Upper lobe of right lung (tissue), 1 donor: Measurements from ENCODE around the gene SMKR1. TPM values are rescaled to one million over a fixed set of nuclear protein-coding genes. Genes with fewer than 3 reads are reported as not detected.
A peak's percentile ranks its signal among the peaks of the same experiment; 100 is the strongest.

Experiments used
- ATAC-seq: fragments of 200-7000 bp; cut with Tn5 transposase; one replicate; pipeline ENCODE4 v1.9.1; 2020; ENCODE audit warnings: mild to moderate bottlenecking, moderate library complexity
- DNase-seq: peaks from one replicate; pipeline ENCODE4 v3.0.0-alpha.2; 2020
- H3K27ac ChIP-seq: fragments of 200-600 bp; one replicate; pipeline ENCODE4 v1.8.0; 2022
- H3K27me3 ChIP-seq: fragments of 200-600 bp; one replicate; pipeline ENCODE4 v1.8.0; 2022; ENCODE audit warnings: mild to moderate bottlenecking
- H3K36me3 ChIP-seq: fragments of 200-600 bp; one replicate; pipeline ENCODE4 v1.8.0; 2022
- H3K4me1 ChIP-seq: fragments of 200-600 bp; one replicate; pipeline ENCODE4 v1.8.0; 2022
- H3K4me3 ChIP-seq: fragments of 200-600 bp; one replicate; pipeline ENCODE4 v1.8.0; 2022; ENCODE audit warnings: mild to moderate bottlenecking
- H3K9me3 ChIP-seq: fragments of 200-600 bp; one replicate; pipeline ENCODE4 v1.8.0; 2022
- CTCF ChIP-seq: fragments of 200-600 bp; IDR thresholded peaks from one replicate; pipeline ENCODE4 v1.8.0; 2022; ENCODE audit warnings: antibody characterized with exemption
- intact Hi-C: fragments of 100-400 bp; cut with DNase I; formaldehyde crosslinking; loops from one replicate; pipeline ENCODE4 v1.11.0; 2022
- total RNA-seq: library from RNA; stranded (reverse); fragmentation: NEBNext Ultra II Directional; extraction: Animal tissue kit (Norgen Biotek cat#: 25700); gene quantifications from one replicate; pipeline ENCODE4 v1.2.1, GENCODE V29; 2021
- donor health status: DM: no; HTN: yes; CAD: no; lungs with severe emphysema.

Gene SMKR1
- total RNA-seq, 1 donor from 2014 or later = not detected

- H3K4me1 ChIP-seq = no peaks in the 10 kb centered on the region
- no peaks in the 10 kb centered on the region for H3K9me3 ChIP-seq
- no peak for DNase-seq
- no peaks in the 10 kb centered on the region for H3K36me3 ChIP-seq
- H3K27ac ChIP-seq = no peak overlapping the region
- no peak overlapping the region for H3K4me3 ChIP-seq
- no peak for ATAC-seq
- no peak for TF ChIP-seq CTCF
- H3K27me3 ChIP-seq = no peaks in the 10 kb centered on the region
- intact Hi-C loops = no loop called here
Measured at GRCh38 chr7:129557686-129558481, 55.6 kb downstream of the SMKR1 start.

DNA sequence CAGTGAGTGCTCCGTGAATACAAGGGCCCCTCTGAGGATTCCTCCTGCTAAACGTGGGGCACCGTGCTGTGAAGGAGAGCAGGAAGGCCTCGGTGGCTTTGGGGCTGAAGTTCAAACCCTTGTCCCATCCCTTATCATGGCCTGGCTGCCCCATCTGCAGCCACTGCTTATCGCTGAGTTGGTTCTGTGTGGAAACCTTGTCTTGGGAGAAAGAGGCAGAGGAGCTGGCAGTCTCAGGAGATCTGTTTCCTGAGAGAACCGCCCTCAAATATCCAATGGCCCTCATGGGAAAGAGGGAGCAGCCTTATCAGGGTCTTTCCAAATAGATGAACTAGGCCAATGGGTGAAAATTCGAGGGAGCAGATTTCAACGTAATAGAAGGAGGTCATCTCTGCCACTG lies 57.2 kb downstream of the SMKR1 start:
- intact Hi-C loops = no loop called here
- Histone ChIP-seq H3K4me3 (no peak overlapping the region), H3K27me3 (no peaks in the 10 kb centered on the region), H3K27ac (no peak overlapping the region), H3K9me3 (no peaks in the 10 kb centered on the region), H3K4me1 (no peaks in the 10 kb centered on the region), H3K36me3 (no peaks in the 10 kb centered on the region)
- no peak for TF ChIP-seq CTCF
- DNase-seq = no peak
- no peak for ATAC-seq

DNA sequence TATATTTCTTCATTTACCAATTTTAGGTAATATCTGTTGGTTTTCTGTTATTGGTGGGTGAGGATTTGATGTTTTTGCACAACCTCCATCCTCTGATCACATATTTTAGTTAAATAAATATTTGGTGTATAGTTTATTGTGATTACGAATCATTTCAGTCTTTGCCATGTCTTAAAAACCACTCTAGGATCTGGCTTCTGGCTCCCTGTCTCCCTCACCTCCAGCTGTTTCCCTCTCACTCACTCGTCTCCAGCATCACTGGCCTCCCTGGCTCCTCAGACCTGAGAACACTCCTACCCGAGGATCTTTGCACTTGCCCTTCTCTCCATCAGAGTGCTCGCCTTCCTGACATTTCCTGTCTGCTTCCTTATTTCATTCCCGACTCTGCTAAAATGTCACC lies 58.5 kb downstream of the SMKR1 start:
- no peaks in the 10 kb centered on the region for H3K9me3 ChIP-seq
- H3K27me3 ChIP-seq = peaks cover 2% of the 10 kb centered on the region
- DNase-seq (no peak), ATAC-seq (no peak)
- intact Hi-C loops = no loop called here
- H3K4me1 ChIP-seq = no peaks in the 10 kb centered on the region
- H3K4me3 ChIP-seq = no peak overlapping the region
- no peak for TF ChIP-seq CTCF
- H3K36me3 ChIP-seq = no peaks in the 10 kb centered on the region
- no peak overlapping the region for H3K27ac ChIP-seq

GRCh38 chr7:129561677-129562359 lies 59.5 kb downstream of the SMKR1 start:
- H3K9me3 ChIP-seq = no peaks in the 10 kb centered on the region
- no peak for DNase-seq
- H3K36me3 ChIP-seq = no peaks in the 10 kb centered on the region
- no peak overlapping the region for H3K4me3 ChIP-seq
- intact Hi-C loops = no loop called here
- TF ChIP-seq CTCF = no peak
- peaks cover 5% of the 10 kb centered on the region for H3K27me3 ChIP-seq
- no peak overlapping the region for H3K27ac ChIP-seq
- ATAC-seq = peak; percentile 73
- H3K4me1 ChIP-seq = no peaks in the 10 kb centered on the region

Other genes with a start within 250 kb of the SMKR1 start
- gene STRIP2, start 68.1 kb upstream of the SMKR1 start, total RNA-seq = 1.3 TPM
- gene NRF1, start 109.2 kb downstream of the SMKR1 start, total RNA-seq = 19.3 TPM